Mononuclear cell (primary cell): ENCODE results near the gene KDM4D. TPM values are rescaled to one million over a fixed set of nuclear protein-coding genes. Genes with fewer than 3 reads are reported as not detected.
"Not testable (repeated sequence)": the region's sequence is repeated elsewhere in the genome, so short reads cannot be mapped to it uniquely, and the experiment has no call there.

ENCODE experiments used
- H3K27me3 ChIP-seq: 2 replicates; pipeline ENCODE4 v1.6.0; 2011; ENCODE audit warnings: low read length, control low read depth; ENCODE audit not compliant: insufficient read depth
- H3K4me1 ChIP-seq: 2 replicates; pipeline ENCODE4 v1.5.1; 2011; ENCODE audit warnings: mild to moderate bottlenecking, low read length, control low read depth; ENCODE audit not compliant: insufficient read depth
- H3K4me3 ChIP-seq: 2 replicates; pipeline ENCODE4 v1.5.1; 2011; ENCODE audit warnings: mild to moderate bottlenecking, low read length, moderate library complexity
- H3K9me3 ChIP-seq: 2 replicates; pipeline ENCODE4 v1.5.1; 2011; ENCODE audit warnings: low read depth, mild to moderate bottlenecking, control low read depth, low read length
- total RNA-seq: library from RNA; depleted of rRNA; stranded (reverse); fragments of >200 nt; gene quantifications from one replicate; pipeline ENCODE4 v1.2.3, GENCODE V29; 2012

KDM4D gene
- total RNA-seq = 0.42 TPM

DNA sequence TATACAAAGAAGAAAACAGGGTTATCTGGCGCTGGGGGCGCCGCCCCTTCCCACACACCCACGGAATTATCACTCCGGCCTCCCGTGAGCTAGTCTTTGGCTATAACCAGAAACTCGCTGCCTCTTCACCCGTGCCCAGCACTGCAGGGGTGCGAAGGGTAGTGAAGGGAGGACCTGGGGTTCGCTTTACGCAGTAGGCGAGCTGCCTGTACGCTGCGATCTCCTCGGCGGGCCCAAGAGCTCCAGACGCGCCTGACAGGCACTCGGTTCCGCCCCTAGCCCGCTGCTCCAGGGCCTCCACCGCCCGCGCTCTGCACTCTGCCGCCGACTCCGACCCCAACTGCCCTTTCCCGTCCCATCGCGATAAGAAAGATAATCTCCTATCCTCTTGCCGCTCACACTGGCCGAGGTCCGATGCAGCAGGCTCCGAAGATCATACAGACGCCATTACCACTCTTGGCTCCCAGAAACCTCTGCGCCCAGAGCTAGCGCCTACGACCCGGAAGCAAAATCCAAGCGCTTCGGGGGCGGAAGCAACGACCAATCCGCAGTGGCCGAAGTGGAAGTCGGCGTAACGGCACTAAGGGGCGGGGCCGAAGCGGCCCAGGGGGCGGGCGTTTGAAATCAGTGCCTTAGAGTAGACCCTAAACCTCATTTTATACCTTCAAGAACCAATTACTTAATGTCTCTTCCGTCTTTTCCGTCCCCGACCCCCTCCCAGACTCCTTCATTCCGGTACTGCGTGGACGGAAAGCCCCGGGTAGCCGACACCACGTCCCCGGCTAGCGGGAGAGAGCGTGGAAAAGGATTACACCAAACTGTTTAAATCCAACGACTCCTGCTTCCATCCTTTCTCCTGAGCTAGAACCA, at the start of gene KDM4D, which contains the start of gene CWC15:
TSS of gene KDM4D (plus strand) at position 611 of the 870 bp plus-strand sequence. CDS start 23,664 bp downstream, outside the sequence.
TSS of gene CWC15 (minus strand) at position 458 of the 870 bp plus-strand sequence. CDS start 1,371 bp downstream, outside the sequence.
- Histone ChIP-seq H3K9me3 (no peaks in the 10 kb centered on the region), H3K4me1 (peaks cover 10% of the 10 kb centered on the region), H3K4me3 (peak within 1 kb of the TSS; percentile 89), H3K27me3 (no peaks in the 10 kb centered on the region)

DNA sequence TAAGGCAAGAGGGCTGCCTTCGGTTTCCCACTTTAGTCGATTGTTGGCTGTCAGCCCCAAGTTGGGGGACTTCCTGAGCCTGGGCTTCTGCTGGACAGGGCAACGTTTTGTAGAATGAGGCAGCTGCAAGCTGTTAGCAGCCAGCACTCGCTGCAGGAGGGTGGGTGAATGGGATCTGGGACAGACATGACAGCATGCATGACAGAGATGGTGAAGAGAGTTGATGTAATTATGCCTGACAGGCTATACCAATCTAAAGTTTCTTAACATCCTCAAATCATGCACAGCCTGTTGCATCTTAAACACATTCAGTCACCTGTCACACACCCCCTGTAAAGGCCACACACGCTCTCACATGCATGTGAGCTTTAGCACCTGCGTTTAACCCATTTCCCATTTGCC, 49.3 kb upstream of the KDM4D start:
- Histone ChIP-seq H3K4me1 (peaks cover 28% of the 10 kb centered on the region), H3K4me3 (no peak overlapping the region), H3K9me3 (no peaks in the 10 kb centered on the region), H3K27me3 (no peaks in the 10 kb centered on the region)

DNA sequence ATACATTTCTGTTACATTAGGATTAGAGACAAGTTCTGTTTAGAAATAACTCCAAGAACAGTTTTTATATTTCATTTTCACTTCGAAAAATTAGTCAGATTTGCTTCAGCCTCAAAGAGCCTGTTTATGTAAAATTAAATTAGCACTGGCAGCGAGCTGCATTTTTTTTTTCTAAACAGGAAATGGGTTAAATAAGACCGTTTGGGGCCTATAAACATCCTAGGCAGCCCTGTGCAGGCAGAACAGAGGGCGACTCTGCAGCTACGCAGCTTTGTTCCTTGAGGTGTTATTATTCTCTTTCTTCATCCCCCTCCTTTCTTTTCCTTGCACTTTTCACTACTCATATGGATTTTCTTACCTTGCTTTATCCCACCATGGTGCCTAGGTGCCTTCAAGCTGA, 48.9 kb upstream of the KDM4D start:
- H3K27me3 ChIP-seq = no peaks in the 10 kb centered on the region
- no peaks in the 10 kb centered on the region for H3K9me3 ChIP-seq
- peaks cover 28% of the 10 kb centered on the region for H3K4me1 ChIP-seq
- no peak overlapping the region for H3K4me3 ChIP-seq

DNA sequence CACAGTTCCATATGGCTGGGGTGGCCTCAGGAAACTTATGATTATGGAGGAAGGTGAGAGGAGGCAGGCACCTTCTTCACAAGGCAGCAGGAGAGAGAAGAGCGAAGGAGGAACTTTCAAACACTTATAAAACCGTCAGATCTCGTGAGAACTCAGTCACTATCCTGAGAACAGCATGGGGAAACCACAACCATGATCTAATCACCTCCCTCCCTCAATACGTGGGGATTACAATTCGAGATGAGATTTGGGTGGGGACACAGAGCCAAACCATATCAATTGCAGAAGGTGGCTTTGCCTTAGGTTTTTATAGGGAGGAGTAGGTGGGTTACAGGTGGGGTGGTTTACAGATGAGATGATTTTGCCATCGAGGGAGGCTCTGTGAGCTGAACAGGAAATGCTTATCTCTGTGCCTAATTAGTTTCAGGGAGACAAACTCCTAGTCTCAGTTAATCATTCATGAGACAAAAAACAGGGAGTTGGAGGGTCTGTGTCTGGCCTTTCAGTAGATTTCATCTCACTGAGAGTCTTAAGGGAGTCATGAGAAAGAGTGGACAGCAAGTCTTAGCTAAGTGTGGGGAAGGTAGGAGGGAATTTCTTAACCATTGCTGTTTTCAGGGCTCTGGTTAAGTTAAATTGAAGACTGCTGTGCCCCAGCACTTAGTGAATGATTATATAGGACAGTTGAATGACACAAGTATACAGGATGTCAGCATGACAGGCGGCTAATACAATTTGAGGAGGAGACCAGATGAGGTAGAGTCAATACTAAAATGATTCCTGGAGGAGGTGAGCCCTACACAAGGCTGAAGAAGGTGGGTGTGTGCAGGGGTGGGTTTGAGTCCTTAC, 47.9 kb upstream of the KDM4D start:
- Histone ChIP-seq H3K27me3 (no peaks in the 10 kb centered on the region), H3K4me1 (peaks cover 28% of the 10 kb centered on the region), H3K4me3 (no peak overlapping the region), H3K9me3 (no peaks in the 10 kb centered on the region)

DNA sequence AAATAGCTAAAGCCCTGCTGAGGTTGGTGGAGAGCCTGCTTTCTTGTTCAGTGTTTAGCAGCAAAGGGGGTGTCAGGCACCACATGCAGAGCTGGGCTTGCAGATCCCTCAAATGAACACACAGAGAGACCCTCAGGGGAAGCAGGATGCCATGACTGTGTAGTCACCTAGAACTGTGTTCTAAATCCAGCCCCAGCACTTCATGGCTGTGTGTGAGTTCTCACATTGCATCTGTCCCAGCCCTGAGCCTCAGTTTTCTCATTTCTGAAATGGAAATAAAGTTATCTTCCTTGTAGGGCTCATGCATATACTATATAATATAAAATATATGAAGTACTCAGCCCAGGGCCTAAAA, 47.3 kb upstream of the KDM4D start:
- Histone ChIP-seq H3K9me3 (no peaks in the 10 kb centered on the region), H3K4me1 (peaks cover 28% of the 10 kb centered on the region)

DNA sequence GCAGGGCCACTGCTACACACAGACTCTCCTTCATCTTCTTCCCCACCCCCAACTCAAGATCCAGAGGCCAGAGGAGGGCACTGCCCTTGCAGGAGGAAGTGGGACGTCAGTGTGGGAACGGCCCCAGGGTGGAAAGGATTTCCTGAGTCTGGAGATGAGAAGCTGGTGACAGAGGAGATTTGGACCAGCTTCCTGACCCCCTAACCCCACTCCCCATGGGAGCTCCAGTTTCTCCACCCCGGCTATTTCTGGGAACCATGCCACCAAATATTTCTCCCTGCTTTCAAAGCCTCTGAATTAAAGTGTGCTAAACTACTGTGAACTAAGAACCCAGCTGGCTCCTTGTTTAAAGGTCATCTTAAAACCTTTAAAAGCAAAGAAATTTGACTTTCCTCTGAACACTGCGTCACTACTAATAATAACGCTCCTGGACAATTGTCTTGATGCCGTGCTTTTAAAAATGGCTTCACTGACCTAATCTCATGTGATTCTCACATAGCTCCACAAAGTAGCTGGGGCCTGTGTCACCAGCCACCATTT, 46.7 kb upstream of the KDM4D start:
- H3K27me3 ChIP-seq = no peaks in the 10 kb centered on the region
- H3K4me3 ChIP-seq = no peak overlapping the region
- H3K9me3 ChIP-seq = no peaks in the 10 kb centered on the region
- H3K4me1 ChIP-seq = peaks cover 28% of the 10 kb centered on the region

More for the DNA sequence above, 47.3 kb upstream of the KDM4D start:
- Histone ChIP-seq H3K27me3 (no peaks in the 10 kb centered on the region), H3K4me3 (no peak overlapping the region)

DNA sequence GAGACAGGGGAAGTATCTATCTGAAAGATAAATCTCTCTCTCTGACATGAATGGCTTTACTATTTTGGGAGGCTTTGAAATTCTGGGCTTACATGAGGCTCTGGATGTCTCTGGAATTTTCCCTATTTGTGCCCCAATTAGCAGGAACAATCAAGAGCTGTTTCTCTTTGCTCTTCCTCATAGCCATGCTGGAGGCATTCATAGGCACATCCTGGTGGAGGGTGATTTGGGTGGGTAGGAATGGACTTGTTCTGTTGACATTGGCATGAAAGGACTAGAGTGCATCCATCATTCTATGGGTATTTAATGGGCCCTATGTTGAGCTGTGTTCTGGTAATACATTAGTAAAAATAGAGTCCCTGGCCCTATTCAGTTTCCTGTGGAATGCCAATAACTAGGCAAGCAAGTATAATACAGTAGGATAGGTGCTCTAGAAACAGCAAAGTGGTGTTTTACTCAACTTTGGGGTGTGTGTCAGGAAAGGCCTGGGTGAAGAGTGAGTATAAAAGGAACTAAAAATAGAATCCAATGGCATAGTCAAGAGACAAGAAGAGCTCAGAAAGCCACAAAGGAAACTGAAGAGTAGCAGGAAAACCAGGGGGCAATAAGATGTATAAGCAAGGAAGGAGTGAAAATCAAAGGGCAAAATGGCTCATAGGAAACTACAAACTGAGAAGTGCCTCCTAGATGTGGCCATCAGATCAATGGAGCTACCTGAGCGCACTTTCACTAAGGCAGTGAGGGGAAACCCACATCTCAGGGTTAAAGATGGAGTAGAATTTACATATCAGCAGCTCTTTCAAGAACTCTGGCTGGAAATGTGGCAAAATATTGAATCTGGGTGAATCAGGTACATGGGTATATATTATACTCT, 45.2 kb upstream of the KDM4D start:
- no peak overlapping the region for H3K4me3 ChIP-seq
- no peaks in the 10 kb centered on the region for H3K9me3 ChIP-seq
- peaks cover 19% of the 10 kb centered on the region for H3K4me1 ChIP-seq
- no peaks in the 10 kb centered on the region for H3K27me3 ChIP-seq

DNA sequence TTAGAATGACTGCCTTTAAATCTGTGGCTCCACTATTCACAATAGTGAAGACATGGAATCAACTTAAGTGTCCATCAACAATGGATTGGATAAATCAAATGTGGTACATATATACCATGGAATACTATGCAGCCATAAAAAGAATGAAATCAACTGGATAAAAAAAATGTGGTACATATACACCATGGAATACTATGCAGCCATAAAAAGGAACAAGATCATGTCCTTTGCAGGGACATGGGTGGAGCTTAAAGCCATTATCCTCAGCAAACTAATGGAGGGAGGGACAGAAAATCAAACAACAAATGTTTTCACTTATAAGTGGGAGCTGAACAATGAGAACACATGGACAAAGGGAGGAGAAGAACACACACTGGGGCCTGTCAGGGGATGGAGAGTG, 41.4 kb upstream of the KDM4D start:
- not testable (repeated sequence) for H3K27me3 ChIP-seq, H3K4me1 ChIP-seq, H3K9me3 ChIP-seq, H3K4me3 ChIP-seq

DNA sequence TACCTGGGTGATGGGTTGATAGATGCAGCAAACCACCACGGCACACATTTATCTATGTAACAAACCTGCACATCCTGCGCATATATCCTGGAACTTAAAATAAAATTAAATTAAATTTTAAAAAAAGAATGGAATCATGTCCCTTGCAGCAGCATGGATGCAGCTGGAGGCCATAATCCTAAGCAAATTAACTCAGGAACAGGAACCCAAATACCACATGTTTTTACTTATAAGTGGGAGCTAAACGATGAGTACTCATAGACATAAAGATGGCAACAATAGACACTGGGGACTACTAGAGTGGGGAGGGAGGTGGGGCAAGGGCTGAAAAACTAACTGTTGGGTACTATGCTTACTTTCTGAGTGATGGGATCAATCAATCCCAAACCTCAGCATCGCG, 41.0 kb upstream of the KDM4D start:
- Histone ChIP-seq H3K9me3 (no peaks in the 10 kb centered on the region), H3K4me3 (no peak overlapping the region), H3K4me1 (peaks cover 5% of the 10 kb centered on the region), H3K27me3 (no peaks in the 10 kb centered on the region)

DNA sequence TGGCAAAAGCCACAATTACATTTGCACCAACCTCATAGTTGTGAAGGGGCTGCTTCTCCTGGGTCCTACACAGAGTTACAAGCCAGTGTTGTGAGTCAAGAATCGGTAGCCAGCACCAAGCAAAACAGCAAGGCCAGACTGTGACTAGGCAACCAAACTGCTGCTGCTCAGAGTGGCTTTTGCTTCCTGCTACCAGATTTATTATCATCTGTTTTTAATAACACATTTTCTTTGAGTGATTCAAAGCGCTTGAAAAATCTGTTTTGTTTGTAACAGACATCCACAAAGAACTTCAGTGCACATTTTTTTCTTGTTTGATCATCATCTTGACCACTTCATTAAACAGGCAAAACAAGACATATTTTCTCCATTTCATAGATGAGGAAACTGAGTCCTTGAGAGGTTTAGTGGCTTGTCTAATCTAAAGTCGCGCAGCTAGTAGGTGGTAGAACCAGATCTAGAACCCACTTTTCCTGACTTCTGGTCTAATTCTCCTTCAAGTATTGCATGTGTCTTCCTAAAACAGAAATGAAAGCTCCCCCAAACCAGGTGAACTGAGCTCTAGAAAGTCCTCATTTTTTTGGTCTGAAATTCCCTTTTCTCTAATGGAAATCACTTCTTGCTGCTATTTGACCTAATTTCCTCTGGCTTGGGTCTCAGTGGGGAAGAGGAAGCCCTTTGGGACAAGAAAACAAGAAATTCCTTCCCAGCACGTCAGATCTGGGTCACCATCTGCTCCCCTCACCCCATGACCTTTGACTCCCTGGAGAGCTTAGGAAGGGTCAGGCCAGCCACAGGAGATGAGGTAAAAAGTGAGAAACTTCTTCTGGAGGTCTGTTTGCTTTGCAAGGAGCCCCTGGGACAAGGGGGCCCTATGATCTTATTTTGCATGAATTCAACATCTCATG, 40.0 kb upstream of the KDM4D start:
- H3K4me3 ChIP-seq = no peak overlapping the region
- H3K27me3 ChIP-seq = no peaks in the 10 kb centered on the region
- peaks cover 5% of the 10 kb centered on the region for H3K4me1 ChIP-seq
- no peaks in the 10 kb centered on the region for H3K9me3 ChIP-seq

DNA sequence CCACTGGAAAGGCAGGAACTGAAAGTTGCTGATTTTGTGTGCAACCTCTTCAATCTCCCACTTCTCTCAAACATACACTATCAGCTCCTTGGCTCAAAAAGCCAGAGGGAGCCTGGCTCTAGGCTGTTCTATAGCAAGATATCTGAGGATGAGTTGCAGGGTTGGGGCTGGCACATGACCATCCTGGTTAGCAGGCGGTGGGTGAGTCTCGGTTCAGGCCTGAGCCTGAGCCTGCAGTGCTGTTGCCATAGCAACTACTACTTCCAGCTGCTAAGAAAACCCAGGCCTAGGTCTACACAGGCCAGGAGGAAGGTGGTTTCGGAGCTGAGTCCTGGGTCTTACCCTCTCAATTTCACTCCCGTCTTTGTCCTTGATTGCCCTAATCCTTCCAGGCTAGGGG, 39.1 kb upstream of the KDM4D start:
- H3K4me1 ChIP-seq = peaks cover 5% of the 10 kb centered on the region
- H3K27me3 ChIP-seq = no peaks in the 10 kb centered on the region
- H3K9me3 ChIP-seq = no peaks in the 10 kb centered on the region
- H3K4me3 ChIP-seq = no peak overlapping the region

DNA sequence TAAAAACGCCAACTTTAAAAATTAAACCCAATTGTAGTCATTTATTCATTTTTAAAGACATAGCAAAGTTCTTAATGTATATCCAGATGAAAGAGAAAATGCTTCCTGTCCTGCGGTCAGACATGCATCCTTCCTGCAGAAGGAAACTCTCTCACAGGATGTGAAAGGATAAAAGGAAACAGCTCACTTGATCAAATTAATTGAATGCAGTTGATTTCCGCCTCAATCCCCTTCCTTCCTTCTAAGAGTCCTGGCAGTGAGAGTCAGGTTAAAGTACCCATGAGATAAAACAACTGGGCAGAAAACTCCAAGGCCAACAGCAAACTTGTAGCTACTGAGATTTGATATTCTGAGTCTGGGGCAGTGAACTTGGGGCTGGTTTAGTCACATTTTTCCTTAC, 38.7 kb upstream of the KDM4D start:
- Histone ChIP-seq H3K4me3 (no peak overlapping the region), H3K27me3 (no peaks in the 10 kb centered on the region), H3K9me3 (no peaks in the 10 kb centered on the region), H3K4me1 (peaks cover 5% of the 10 kb centered on the region)

DNA sequence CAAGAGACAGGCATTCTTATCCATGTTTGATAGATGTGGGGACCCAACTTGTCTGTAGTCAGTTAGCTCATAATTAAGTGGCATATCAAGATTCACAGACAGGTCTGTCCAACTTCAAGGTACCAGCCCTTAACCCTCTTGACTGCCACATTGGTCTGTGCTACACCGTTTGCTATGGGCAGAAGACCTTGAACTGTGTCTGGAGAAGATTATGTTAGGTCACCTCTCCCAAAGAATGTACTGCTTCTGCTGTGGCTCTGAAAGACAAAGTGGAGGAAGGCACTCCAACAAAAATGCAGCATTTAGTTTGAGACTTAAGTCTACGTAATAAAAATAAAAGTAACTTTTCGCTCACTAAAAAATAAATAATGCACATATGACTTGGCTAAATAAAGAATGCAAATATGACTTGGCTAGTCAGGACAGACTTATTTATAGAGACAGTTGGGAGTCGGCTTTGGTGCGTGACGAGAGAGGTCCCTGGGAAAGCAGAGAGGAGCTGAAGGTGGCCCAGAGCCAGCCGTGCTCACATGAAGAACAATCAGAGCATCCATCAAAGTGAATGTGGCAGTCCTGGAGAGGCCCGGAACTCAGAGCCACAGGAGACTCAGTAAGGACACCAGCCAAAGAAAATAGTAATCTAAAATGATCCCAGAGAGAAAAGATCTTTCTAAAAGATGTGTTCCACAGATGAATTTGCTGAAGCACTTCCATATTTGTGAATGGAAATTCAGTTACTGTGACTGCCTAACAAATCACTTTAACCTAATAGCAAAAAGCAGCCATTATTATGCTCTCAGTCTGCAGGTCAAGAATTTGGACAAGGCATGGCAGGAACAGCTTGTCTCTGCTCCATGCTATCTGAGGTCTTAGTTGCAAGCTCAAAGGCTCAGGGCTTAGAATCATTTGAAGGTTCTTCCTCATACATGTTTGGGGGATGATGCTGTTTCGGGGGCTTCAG, 35.1 kb upstream of the KDM4D start:
- Histone ChIP-seq H3K27me3 (no peaks in the 10 kb centered on the region), H3K9me3 (no peaks in the 10 kb centered on the region), H3K4me3 (no peak overlapping the region), H3K4me1 (peaks cover 5% of the 10 kb centered on the region)
